Astrocyte of the cerebellum (primary cell): ENCODE measurements around the gene NEUROD1.
A peak's percentile ranks its signal among the peaks of the same experiment; 100 is the strongest.

Source experiments
- DNase-seq: peaks from one replicate; pipeline ENCODE4 v3.0.0-alpha.2; 2011; ENCODE audit warnings: low read depth
- H3K4me3 ChIP-seq: 2 replicates; pipeline ENCODE4 v1.5.1; 2011; ENCODE audit warnings: mild to moderate bottlenecking, low read depth, low read length, moderate library complexity
- CTCF ChIP-seq: IDR thresholded peaks from 2 replicates; pipeline ENCODE4 v1.5.1; 2012; ENCODE audit warnings: low read length, low read depth, moderate library complexity, mild to moderate bottlenecking; ENCODE audit errors: missing control alignments
- in situ Hi-C: cut with HindIII; loops from 2 replicates; pipeline ENCODE4 v1.10.0; 2017; ENCODE audit warnings: low sequenced_read_pairs

NEUROD1 gene

GRCh38 chr2:181680937-181681811 is 857 bp upstream of the NEUROD1 start:
- no peak for TF ChIP-seq CTCF
- peak overlapping the region; percentile 22 for H3K4me3 ChIP-seq
- in situ Hi-C loops = no loop called here
- no peak for DNase-seq

- DNase-seq = no peak
- TF ChIP-seq CTCF = no peak
- H3K4me3 ChIP-seq = no peak overlapping the region
- in situ Hi-C loops = no loop called here
Observed at GRCh38 chr2:181679544-181679979, 755 bp downstream of the NEUROD1 start.

- H3K4me3 ChIP-seq = no peak overlapping the region
- no peak for DNase-seq
- in situ Hi-C loops = no loop called here
- TF ChIP-seq CTCF = no peak
Observed at GRCh38 chr2:181678861-181679543, 1.3 kb downstream of the NEUROD1 start.

GRCh38 chr2:181677912-181678586 is 2.3 kb downstream of the NEUROD1 start:
- in situ Hi-C loops = no loop called here
- peak; percentile 82 for DNase-seq
- no peak overlapping the region for H3K4me3 ChIP-seq
- no peak for TF ChIP-seq CTCF

GRCh38 chr2:181675254-181675653 is 5.1 kb downstream of the NEUROD1 start:
- no peak for TF ChIP-seq CTCF
- in situ Hi-C loops = no loop called here
- H3K4me3 ChIP-seq = no peak overlapping the region
- no peak for DNase-seq

- no peak for DNase-seq
- in situ Hi-C loops = no loop called here
- TF ChIP-seq CTCF = no peak
- no peak overlapping the region for H3K4me3 ChIP-seq
Observed at GRCh38 chr2:181674461-181674860, 5.9 kb downstream of the NEUROD1 start.
